ENCODE measurements around the gene RAB39B. TPM values are rescaled to one million over a fixed set of nuclear protein-coding genes. Genes with fewer than 3 reads are reported as not detected.

The RAB39B gene
- total and polyA plus RNA-seq, 2 donors (not counting 1 experiment from before 2014, with no cell fraction given), result 0.12 to 3.0 TPM

DNA sequence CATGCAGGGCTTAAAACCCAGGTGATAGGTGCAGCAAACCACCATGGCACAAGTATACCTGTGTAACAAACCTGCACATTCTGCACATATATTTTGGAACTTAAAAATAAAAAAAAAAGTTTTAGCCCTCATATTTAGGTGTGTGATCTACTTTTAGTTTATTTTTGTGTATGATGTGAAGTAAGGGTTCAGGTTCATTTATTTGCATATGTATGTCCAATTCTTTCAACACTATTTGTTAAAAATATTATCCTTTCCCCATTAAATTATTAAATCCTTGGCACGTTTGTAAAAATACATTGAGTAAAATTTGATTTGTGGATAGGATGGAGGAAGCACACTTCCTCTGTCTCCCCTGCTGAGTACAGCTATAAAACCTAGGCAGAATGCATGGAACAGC, 12.9 kb downstream of the RAB39B start:
- no peaks in the 10 kb centered on the region for H3K4me1 ChIP-seq (ENCODE audit: control insufficient read depth, extremely low read depth, insufficient read depth, low read length)
- DNase-seq (ENCODE audit: low read depth in 2 of 2), result no peak
- H4K20me1 ChIP-seq (ENCODE audit: control insufficient read depth, extremely low read depth, insufficient read depth, low read length), result no peaks in the 10 kb centered on the region
- H3K9ac ChIP-seq (ENCODE audit: insufficient read depth, low read length), result no peak overlapping the region
- H3K79me2 ChIP-seq (ENCODE audit: control insufficient read depth, insufficient read depth, low read length), result no peaks in the 10 kb centered on the region
- H3K4me2 ChIP-seq (ENCODE audit: extremely low read depth, insufficient read depth, low read length), result no peak overlapping the region
- H3K4me3 ChIP-seq (replicated peaks in 1 of 4; ENCODE audit: control extremely low read depth in 1 of 4, insufficient read depth in 1 of 4, low read depth in 3 of 4, low read length in 4 of 4), result no peak overlapping the region
- H2AFZ ChIP-seq (ENCODE audit: low read length), result no peak overlapping the region
- H3K27me3 ChIP-seq (ENCODE audit: control insufficient read depth, insufficient read depth, low read length), result no peaks in the 10 kb centered on the region
- TF ChIP-seq EZH2 (IDR thresholded peaks at IDR 0.05; ENCODE audit: low read length, missing control alignments), result no peak
- TF ChIP-seq, protein P1, sequence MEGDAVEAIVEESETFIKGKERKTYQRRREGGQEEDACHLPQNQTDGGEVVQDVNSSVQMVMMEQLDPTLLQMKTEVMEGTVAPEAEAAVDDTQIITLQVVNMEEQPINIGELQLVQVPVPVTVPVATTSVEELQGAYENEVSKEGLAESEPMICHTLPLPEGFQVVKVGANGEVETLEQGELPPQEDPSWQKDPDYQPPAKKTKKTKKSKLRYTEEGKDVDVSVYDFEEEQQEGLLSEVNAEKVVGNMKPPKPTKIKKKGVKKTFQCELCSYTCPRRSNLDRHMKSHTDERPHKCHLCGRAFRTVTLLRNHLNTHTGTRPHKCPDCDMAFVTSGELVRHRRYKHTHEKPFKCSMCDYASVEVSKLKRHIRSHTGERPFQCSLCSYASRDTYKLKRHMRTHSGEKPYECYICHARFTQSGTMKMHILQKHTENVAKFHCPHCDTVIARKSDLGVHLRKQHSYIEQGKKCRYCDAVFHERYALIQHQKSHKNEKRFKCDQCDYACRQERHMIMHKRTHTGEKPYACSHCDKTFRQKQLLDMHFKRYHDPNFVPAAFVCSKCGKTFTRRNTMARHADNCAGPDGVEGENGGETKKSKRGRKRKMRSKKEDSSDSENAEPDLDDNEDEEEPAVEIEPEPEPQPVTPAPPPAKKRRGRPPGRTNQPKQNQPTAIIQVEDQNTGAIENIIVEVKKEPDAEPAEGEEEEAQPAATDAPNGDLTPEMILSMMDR (conservative IDR thresholded peaks at IDR 0.05 in 1 of 2, IDR thresholded peaks at IDR 0.05 in 1 of 2; ENCODE audit: low read depth in 1 of 2, low read length in 2 of 2), result no peak
- no peaks in the 10 kb centered on the region for H3K9me3 ChIP-seq (ENCODE audit: control insufficient read depth, insufficient read depth, low read depth, low read length)
- H3K27ac ChIP-seq (ENCODE audit: insufficient read depth, low read length), result no peak overlapping the region
- H3K36me3 ChIP-seq (ENCODE audit: control insufficient read depth, insufficient read depth, low read length), result no peaks in the 10 kb centered on the region

GRCh38 chrX:155247497-155247896, 16.8 kb downstream of the RAB39B start:
- Histone ChIP-seq H3K4me3 (replicated peaks in 1 of 4; ENCODE audit: control extremely low read depth in 1 of 4, insufficient read depth in 1 of 4, low read depth in 3 of 4, low read length in 4 of 4) (no peak overlapping the region), H3K9ac (ENCODE audit: insufficient read depth, low read length) (no peak overlapping the region), H2AFZ (ENCODE audit: low read length) (no peak overlapping the region), H3K36me3 (ENCODE audit: control insufficient read depth, insufficient read depth, low read length) (no peaks in the 10 kb centered on the region), H3K4me2 (ENCODE audit: extremely low read depth, insufficient read depth, low read length) (no peak overlapping the region), H3K27me3 (ENCODE audit: control insufficient read depth, insufficient read depth, low read length) (no peaks in the 10 kb centered on the region), H3K79me2 (ENCODE audit: control insufficient read depth, insufficient read depth, low read length) (no peaks in the 10 kb centered on the region), H3K4me1 (ENCODE audit: control insufficient read depth, extremely low read depth, insufficient read depth, low read length) (no peaks in the 10 kb centered on the region), H4K20me1 (ENCODE audit: control insufficient read depth, extremely low read depth, insufficient read depth, low read length) (no peaks in the 10 kb centered on the region), H3K9me3 (ENCODE audit: control insufficient read depth, insufficient read depth, low read depth, low read length) (no peaks in the 10 kb centered on the region), H3K27ac (ENCODE audit: insufficient read depth, low read length) (no peak overlapping the region)
- DNase-seq (ENCODE audit: low read depth in 2 of 2), result no peak
- TF ChIP-seq, protein P1 (conservative IDR thresholded peaks at IDR 0.05 in 1 of 2, IDR thresholded peaks at IDR 0.05 in 1 of 2; ENCODE audit: low read depth in 1 of 2, low read length in 2 of 2), result no peak
- no peak for TF ChIP-seq EZH2 (IDR thresholded peaks at IDR 0.05; ENCODE audit: low read length, missing control alignments)

GRCh38 chrX:155246748-155247147, 17.5 kb downstream of the RAB39B start:
- no peaks in the 10 kb centered on the region for H3K27me3 ChIP-seq (ENCODE audit: control insufficient read depth, insufficient read depth, low read length)
- H3K4me1 ChIP-seq (ENCODE audit: control insufficient read depth, extremely low read depth, insufficient read depth, low read length), result no peaks in the 10 kb centered on the region
- H4K20me1 ChIP-seq (ENCODE audit: control insufficient read depth, extremely low read depth, insufficient read depth, low read length), result no peaks in the 10 kb centered on the region
- DNase-seq (ENCODE audit: low read depth in 2 of 2), result no peak
- no peaks in the 10 kb centered on the region for H3K79me2 ChIP-seq (ENCODE audit: control insufficient read depth, insufficient read depth, low read length)
- H3K4me3 ChIP-seq (replicated peaks in 1 of 4; ENCODE audit: control extremely low read depth in 1 of 4, insufficient read depth in 1 of 4, low read depth in 3 of 4, low read length in 4 of 4), result no peak overlapping the region
- no peak overlapping the region for H3K4me2 ChIP-seq (ENCODE audit: extremely low read depth, insufficient read depth, low read length)
- no peaks in the 10 kb centered on the region for H3K36me3 ChIP-seq (ENCODE audit: control insufficient read depth, insufficient read depth, low read length)
- TF ChIP-seq, protein P1 (conservative IDR thresholded peaks at IDR 0.05 in 1 of 2, IDR thresholded peaks at IDR 0.05 in 1 of 2; ENCODE audit: low read depth in 1 of 2, low read length in 2 of 2), result no peak
- no peak for TF ChIP-seq EZH2 (IDR thresholded peaks at IDR 0.05; ENCODE audit: low read length, missing control alignments)
- no peak overlapping the region for H3K27ac ChIP-seq (ENCODE audit: insufficient read depth, low read length)
- no peaks in the 10 kb centered on the region for H3K9me3 ChIP-seq (ENCODE audit: control insufficient read depth, insufficient read depth, low read depth, low read length)
- no peak overlapping the region for H3K9ac ChIP-seq (ENCODE audit: insufficient read depth, low read length)
- no peak overlapping the region for H2AFZ ChIP-seq (ENCODE audit: low read length)
